SH-SY5Y (cell line): ENCODE data around the gene SGCE.

Experiments used
- GATA2 ChIP-seq: IDR thresholded peaks from 2 replicates; pipeline ENCODE4 v1.6.1; 2011; ENCODE audit warnings: mild to moderate bottlenecking, low read depth, low read length
- GATA3 ChIP-seq: IDR thresholded peaks from 2 replicates; pipeline ENCODE4 v1.6.1; 2011; ENCODE audit warnings: low read depth, mild to moderate bottlenecking, low read length, moderate library complexity

DNA sequence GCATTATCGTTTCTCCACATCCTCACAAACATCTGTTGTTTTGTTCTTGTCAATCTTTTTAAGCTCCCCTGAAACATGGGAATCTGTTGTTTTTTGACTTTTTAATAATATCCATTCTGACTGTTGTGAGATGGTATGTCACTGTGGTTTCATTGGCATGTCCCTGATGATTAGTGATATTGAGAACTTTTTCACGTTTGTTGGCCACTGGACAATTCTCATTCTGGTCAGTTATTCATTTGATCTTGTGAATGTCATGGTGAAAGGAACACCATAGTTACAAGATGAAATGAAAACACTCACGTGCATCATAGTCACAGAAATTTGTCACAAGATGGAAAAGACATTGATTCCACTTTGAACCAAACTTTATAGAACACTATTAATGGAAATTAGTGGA is 20.5 kb upstream of the SGCE start:
- TF ChIP-seq GATA2 (no peak), GATA3 (no peak)
